ENCODE measurements around the gene N4BP2L1. TPM values are rescaled to one million over a fixed set of nuclear protein-coding genes. Genes with fewer than 3 reads are reported as not detected.

Gene N4BP2L1
- total RNA-seq, 4 donors from 2014 or later, result 2.2 to 23.6 (median 10.6) TPM

GRCh38 chr13:32456591-32456990, 28.7 kb upstream of the N4BP2L1 start:
- Histone ChIP-seq H3K4me1 (no peaks in the 10 kb centered on the region), H3K36me3 (peaks cover 0 to 16% (median 0%) of the 10 kb centered on the region in 3 donors), H3K4me3 (no peak overlapping the region), H3K9me3 (peaks cover 0 to 30% (median 6%) of the 10 kb centered on the region in 3 donors), H3K27ac (no peak overlapping the region), H3K27me3 (no peaks in the 10 kb centered on the region)
- no peak for DNase-seq
- intact Hi-C loops (cut with DNase I), result no loop called here
- TF ChIP-seq, protein P1, sequence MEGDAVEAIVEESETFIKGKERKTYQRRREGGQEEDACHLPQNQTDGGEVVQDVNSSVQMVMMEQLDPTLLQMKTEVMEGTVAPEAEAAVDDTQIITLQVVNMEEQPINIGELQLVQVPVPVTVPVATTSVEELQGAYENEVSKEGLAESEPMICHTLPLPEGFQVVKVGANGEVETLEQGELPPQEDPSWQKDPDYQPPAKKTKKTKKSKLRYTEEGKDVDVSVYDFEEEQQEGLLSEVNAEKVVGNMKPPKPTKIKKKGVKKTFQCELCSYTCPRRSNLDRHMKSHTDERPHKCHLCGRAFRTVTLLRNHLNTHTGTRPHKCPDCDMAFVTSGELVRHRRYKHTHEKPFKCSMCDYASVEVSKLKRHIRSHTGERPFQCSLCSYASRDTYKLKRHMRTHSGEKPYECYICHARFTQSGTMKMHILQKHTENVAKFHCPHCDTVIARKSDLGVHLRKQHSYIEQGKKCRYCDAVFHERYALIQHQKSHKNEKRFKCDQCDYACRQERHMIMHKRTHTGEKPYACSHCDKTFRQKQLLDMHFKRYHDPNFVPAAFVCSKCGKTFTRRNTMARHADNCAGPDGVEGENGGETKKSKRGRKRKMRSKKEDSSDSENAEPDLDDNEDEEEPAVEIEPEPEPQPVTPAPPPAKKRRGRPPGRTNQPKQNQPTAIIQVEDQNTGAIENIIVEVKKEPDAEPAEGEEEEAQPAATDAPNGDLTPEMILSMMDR (IDR thresholded peaks at IDR 0.05), result no peak
- TF ChIP-seq POLR2A (IDR thresholded peaks at IDR 0.05), result no peak
- 92 to 100% methylated on average over 2 of the region's 2 CpGs for WGBS, 2 donors

- no peak for DNase-seq
- TF ChIP-seq POLR2A (IDR thresholded peaks at IDR 0.05), result no peak
- TF ChIP-seq, protein P1 (IDR thresholded peaks at IDR 0.05), result no peak
- H3K27ac ChIP-seq, result no peak overlapping the region
- no peak overlapping the region for H3K4me3 ChIP-seq
- H3K9me3 ChIP-seq, result peaks cover 0 to 32% (median 6%) of the 10 kb centered on the region in 3 donors
- intact Hi-C loops (cut with DNase I), result no loop called here
- no peaks in the 10 kb centered on the region for H3K4me1 ChIP-seq
- H3K27me3 ChIP-seq, result no peaks in the 10 kb centered on the region
- H3K36me3 ChIP-seq, result peaks cover 0 to 15% (median 0%) of the 10 kb centered on the region in 3 donors
- 100% methylated on average over 2 of the region's 2 CpGs; no CpG with 5 or more reads in 1 of the 2 donors for WGBS, 2 donors
These were observed 27.6 kb upstream of the N4BP2L1 start for GRCh38 chr13:32455594-32455903.

- no peaks in the 10 kb centered on the region for H3K27me3 ChIP-seq
- intact Hi-C loops (cut with DNase I), result no loop called here
- H3K4me1 ChIP-seq, result no peaks in the 10 kb centered on the region
- TF ChIP-seq POLR2A (IDR thresholded peaks at IDR 0.05), result no peak
- TF ChIP-seq, protein P1 (IDR thresholded peaks at IDR 0.05), result no peak
- H3K9me3 ChIP-seq, result peaks cover 0 to 32% (median 6%) of the 10 kb centered on the region in 3 donors
- H3K4me3 ChIP-seq, result no peak overlapping the region
- no peak overlapping the region for H3K27ac ChIP-seq
- 71 to 73% methylated on average over 1 of the region's 8 CpGs for WGBS, 2 donors
- no peak for DNase-seq
- H3K36me3 ChIP-seq, result peaks cover 0 to 15% (median 0%) of the 10 kb centered on the region in 3 donors
These were observed 27.1 kb upstream of the N4BP2L1 start for GRCh38 chr13:32454886-32455593.

GRCh38 chr13:32453981-32454380, 26.1 kb upstream of the N4BP2L1 start:
- Histone ChIP-seq H3K4me1 (no peaks in the 10 kb centered on the region), H3K27ac (no peak overlapping the region), H3K4me3 (no peak overlapping the region), H3K27me3 (no peaks in the 10 kb centered on the region), H3K36me3 (peaks cover 0 to 15% (median 0%) of the 10 kb centered on the region in 3 donors), H3K9me3 (peaks cover 0 to 32% (median 6%) of the 10 kb centered on the region in 3 donors)
- DNase-seq, result no peak
- intact Hi-C loops (cut with DNase I), result no loop called here
- TF ChIP-seq POLR2A (IDR thresholded peaks at IDR 0.05), result no peak
- TF ChIP-seq, protein P1 (IDR thresholded peaks at IDR 0.05), result no peak
- 58 to 94% methylated on average over 1 of the region's 1 CpG for WGBS, 2 donors

- 68 to 92% methylated on average over 1 of the region's 1 CpG for WGBS, 2 donors
- intact Hi-C loops (cut with DNase I), result no loop called here
- no peak for TF ChIP-seq POLR2A (IDR thresholded peaks at IDR 0.05)
- TF ChIP-seq, protein P1 (IDR thresholded peaks at IDR 0.05), result no peak
These were observed 21.0 kb upstream of the N4BP2L1 start for GRCh38 chr13:32448972-32449371.

More at GRCh38 chr13:32448972-32449371, 21.0 kb upstream of the N4BP2L1 start:
- Histone ChIP-seq H3K9me3 (peaks cover 0 to 12% (median 0%) of the 10 kb centered on the region in 3 donors), H3K27me3 (no peaks in the 10 kb centered on the region), H3K4me3 (no peak overlapping the region), H3K36me3 (peaks cover 0 to 14% (median 0%) of the 10 kb centered on the region in 3 donors), H3K27ac (no peak overlapping the region), H3K4me1 (no peaks in the 10 kb centered on the region)
- DNase-seq, result no peak
